Activated effector memory CD4-positive, alpha-beta T cell treated with Interleukin-2 at 50 U/mL for 16 hours (primary cell): ENCODE measurements around the gene ALG9.
"Not testable (repeated sequence)": the region's sequence is repeated elsewhere in the genome, so short reads cannot be mapped to it uniquely, and the experiment has no call there.

Source experiments
- DNase-seq: peaks from one replicate; pipeline ENCODE4 v3.0.0-alpha.2; 2020

ALG9 gene, protein sequence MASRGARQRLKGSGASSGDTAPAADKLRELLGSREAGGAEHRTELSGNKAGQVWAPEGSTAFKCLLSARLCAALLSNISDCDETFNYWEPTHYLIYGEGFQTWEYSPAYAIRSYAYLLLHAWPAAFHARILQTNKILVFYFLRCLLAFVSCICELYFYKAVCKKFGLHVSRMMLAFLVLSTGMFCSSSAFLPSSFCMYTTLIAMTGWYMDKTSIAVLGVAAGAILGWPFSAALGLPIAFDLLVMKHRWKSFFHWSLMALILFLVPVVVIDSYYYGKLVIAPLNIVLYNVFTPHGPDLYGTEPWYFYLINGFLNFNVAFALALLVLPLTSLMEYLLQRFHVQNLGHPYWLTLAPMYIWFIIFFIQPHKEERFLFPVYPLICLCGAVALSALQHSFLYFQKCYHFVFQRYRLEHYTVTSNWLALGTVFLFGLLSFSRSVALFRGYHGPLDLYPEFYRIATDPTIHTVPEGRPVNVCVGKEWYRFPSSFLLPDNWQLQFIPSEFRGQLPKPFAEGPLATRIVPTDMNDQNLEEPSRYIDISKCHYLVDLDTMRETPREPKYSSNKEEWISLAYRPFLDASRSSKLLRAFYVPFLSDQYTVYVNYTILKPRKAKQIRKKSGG

DNA sequence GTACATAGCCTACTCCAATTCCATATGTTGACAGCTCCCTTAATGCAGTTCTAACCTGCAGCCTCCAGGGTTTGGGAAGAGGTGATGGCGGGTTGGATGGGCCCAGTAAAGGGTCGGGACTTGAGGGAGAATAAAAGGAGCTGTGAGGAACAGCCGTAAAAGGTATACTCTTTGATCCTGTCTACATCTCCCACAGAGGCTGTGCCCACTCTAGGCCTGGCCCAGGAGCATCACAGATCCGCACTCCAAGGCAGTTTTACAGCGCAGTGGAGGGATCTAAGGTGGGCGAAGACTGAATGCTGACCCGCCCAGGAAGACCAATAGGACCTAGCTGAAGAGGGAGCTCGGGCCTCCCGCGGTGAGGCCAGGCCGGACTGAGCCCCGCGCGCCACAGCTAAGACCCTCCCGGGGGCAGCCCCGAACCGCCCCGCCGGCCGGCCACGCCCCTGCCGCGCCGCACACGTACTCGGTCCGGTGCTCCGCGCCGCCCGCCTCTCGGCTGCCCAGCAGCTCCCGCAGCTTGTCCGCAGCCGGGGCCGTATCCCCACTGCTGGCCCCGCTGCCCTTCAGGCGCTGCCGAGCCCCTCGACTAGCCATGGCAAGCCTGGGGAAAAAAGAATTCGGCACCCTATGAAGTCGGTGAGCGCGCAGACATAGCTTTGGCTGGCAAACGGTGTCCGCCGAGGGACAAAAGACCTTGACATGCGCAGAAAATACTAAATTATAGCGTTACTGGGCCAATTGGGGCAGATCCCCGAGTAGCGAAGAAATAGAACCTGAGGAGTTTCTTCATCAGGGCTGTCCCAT is at the start of gene ALG9:
Gene ALG9 (minus strand): TSS at position 696 of the 807 bp plus-strand sequence. CDS start 99 bp downstream, at position 597.
- peak; percentile 84 for DNase-seq

DNA sequence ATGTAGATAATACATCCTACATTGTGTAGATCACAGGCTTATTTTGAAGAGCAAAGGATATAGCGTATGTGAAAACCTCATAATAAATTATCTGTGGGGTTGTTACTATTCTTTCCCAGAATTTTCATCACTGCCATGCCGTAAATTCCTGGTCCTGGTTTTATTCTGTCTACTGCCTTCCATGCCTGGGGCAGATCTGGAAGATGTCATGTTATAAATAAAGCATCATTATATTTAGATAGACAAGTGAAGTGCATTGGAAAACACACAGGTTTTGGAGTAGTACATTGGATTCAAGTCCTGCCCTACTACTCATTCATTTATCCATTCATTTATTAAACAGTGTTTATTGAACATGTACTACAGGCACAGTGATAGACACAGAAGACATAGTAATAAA is 49.5 kb upstream of the ALG9 start:
- DNase-seq = no peak

DNA sequence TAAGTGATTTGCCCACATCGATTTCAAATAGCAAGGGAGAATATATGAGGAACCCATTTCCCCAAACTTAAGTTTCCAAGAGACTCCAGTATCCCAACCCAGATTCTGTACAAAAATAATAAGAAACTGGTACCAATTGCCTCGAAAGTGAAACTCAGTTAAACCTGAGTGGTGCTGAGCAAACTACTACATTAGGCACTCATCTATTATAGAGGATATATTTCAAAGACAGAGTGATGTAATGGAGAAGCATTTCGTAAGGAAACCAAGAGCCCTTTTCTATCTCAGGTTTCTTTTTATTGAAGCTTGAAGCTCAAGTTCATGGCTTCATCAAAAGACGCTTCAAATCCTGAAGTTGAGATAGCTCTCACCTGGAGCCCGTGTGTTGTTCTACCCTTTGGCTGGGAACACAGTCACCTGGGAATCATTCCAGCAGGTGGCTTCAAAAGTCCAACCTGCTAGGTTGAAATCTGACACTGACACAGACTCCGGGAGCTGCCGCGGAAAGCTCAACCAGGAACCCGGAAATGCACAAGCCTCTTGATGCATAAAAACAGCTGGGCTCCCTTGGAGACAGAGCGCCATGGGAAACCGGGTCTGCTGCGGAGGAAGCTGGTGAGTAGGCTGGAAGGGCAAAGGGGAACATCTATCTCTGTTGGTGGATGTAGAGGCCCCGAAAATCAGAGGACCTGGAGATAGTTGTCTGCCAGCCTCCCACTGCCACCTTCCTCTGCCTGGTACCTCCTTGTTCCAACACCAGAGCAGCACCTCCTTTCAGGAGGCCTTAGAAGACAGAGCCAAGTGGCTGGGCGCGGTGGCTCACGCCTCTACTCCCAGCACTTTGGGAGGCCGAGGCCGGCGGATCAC is 47.2 kb upstream of the ALG9 start, which contains the start of gene C11orf52:
Gene C11orf52 (plus strand): TSS at position 524 of the 867 bp plus-strand sequence. CDS start 60 bp downstream, at position 584.
- no peak for DNase-seq

DNA sequence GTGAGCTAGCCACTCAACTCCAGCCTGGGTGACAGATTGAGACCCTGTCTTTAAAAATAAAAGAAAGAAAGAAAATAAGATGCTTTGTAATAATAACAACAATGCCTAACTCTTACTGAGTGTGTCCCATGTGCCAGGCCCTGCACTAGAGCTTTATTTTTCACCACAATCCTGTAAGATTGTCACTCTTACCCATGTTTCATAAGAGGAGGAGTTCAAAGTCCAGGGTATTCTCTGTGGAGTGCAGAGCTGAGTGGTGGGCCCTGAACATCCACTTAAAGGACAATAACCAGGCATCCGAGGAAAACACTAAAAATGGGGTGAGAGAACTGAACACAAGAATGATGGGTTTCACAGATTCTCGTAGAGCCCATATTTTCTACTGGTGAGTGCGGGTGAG is 46.4 kb upstream of the ALG9 start:
- no peak for DNase-seq

DNA sequence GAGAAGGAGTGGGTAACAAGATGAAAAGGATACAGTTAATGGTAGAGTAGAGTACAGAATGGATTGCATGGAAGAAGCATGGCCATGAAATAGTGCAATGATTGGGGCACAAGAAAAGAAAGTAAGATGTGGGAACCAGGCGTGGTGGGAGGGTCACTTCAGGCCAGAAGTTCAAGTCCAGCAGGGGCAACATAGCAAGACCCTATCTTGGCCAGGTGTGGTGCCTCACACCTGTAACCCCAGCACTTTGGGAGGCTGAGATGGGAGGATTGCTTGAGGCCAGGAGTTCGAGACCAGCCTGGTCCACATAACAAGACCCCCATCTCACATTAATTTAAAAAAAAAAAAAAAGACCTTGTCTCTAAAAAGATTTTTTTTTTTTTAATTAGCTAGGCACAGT is 45.9 kb upstream of the ALG9 start:
- DNase-seq = no peak

DNA sequence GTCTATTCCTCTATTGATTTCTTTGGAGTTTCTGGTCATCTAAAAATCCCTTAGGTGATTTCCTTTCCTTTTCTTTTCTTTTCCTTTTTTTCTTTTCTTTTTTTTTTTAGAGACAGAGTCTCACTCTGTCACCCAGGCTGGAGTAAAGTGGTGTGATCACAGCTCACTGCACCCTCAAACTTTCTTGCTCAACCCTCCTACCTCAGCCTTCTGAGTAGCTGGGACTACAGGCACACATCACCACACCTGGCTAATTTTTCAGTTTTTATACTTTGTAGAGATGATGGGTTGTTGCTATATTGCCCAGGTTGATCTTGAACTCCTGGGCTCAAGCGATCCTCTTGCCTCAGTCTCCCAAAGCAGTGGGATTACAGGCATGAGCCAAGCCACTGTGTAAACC is 45.4 kb upstream of the ALG9 start:
- no peak for DNase-seq

DNA sequence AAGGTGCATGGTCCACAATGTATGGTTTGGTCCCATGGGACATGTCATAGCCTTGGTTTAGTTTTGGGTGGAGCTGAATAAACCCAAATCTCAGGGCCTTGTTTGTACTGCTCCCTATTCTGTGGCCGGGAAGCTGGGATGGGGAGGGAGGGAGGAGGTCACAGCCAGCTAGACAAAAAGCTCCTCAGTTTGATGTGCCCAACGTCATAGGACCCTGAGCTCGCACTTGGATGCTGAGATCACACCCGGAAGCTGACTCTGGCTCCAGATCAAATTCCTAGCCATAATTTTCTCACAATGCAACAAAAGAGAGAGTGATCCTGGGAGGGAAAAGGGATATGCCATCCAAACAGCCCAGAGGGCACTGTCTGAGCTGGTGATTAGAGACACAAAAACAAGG is 42.6 kb upstream of the ALG9 start:
- no peak for DNase-seq

DNA sequence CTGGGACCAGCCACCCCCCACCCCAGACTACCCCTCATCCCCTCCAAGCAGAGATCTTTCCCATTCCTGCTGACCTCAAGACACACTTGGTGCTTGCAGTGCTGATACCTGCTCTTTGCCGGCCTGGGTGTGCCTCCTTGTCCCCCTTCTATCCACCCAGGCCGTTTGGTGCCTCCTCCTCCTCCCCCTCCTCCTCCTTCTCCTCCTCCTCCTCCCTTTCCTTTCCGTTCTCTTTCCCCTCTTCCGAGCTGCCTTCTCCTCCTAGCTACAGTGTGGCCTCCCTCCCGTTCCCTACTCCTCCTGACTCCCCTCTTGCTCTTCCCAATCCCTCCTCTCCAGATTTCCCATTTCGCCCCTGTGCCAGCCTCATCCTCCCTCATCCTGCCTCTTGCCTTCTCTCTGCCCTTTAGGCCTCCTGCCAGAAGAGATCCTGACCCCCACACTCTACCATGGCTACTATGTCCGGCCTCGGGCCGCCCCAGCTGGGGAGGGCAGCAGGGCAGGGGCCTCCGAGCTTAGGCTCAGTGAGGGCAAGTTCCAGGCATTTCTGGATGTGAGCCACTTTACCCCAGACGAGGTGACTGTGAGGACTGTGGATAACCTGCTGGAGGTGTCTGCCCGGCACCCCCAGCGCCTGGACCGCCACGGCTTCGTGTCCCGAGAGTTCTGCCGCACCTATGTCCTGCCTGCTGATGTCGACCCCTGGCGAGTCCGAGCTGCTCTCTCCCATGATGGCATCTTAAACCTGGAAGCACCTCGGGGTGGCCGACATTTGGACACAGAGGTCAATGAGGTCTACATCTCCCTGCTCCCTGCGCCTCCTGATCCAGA is 41.9 kb upstream of the ALG9 start:
- DNase-seq = no peak

DNA sequence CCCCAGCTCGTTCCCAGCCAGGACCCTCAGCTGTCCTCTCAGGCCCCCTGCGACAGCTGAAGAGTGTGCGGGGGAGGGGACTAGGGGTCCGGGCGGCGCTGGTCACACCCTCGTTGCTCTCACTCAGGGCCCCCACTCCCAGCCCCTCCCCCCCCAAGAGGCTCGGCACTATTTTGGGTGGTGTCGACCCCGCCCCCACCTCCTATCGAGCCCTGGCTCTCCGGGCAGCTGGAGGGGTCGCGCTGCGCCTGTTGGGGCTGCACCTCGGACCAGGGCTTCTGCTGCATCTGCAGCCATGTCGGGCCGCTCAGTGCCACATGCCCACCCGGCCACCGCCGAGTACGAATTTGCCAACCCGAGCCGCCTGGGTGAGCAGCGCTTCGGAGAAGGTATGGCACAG is 41.2 kb upstream of the ALG9 start, which contains the start of gene HSPB2:
Gene HSPB2 (plus strand): TSS at position 200 of the 400 bp plus-strand sequence. CDS start 96 bp downstream, at position 296.
- DNase-seq = no peak

DNA sequence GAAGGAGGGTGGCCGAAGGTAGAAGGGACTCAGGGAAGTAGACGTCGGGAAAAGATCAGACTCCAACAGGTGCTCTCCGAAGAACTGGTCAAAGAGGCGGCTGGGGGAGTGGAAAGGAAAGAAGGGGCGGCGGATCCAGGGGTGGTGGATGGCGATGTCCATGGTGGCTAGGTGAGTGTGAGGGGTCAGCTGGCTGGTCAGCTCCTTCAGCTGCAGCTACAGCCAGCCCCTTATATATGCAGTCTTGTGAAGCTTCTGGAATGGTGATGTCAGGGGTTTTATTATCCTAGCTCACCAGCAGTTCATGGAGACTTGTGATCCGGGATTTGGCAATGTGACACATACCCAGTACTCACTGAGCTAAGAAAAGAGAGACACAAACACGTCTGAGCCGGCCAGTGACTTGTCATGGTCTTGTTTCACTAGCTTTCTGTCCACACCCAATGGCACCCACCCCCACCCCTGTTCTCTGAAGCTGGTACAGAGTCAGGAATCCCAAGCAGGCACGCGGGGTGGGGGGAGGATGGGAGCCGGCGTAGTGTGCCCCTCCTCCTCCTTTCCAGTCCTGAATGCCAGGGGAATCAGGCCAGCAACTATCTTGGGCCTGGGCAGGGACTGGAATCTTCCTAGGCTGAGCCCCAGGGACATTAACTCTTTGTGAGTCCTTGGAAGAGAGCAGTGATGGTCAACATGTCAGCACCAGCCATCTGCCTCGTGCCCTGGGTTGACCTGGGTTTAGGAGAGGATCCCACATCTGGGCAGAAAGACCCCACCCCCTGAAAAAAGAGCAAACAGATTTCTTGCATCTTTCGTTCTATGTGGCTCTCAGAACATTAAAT is 40.4 kb upstream of the ALG9 start, which contains the start of gene CRYAB:
Gene CRYAB (minus strand): TSS at position 208 of the 839 bp plus-strand sequence. CDS start 46 bp downstream, at position 162.
- no peak for DNase-seq

DNA sequence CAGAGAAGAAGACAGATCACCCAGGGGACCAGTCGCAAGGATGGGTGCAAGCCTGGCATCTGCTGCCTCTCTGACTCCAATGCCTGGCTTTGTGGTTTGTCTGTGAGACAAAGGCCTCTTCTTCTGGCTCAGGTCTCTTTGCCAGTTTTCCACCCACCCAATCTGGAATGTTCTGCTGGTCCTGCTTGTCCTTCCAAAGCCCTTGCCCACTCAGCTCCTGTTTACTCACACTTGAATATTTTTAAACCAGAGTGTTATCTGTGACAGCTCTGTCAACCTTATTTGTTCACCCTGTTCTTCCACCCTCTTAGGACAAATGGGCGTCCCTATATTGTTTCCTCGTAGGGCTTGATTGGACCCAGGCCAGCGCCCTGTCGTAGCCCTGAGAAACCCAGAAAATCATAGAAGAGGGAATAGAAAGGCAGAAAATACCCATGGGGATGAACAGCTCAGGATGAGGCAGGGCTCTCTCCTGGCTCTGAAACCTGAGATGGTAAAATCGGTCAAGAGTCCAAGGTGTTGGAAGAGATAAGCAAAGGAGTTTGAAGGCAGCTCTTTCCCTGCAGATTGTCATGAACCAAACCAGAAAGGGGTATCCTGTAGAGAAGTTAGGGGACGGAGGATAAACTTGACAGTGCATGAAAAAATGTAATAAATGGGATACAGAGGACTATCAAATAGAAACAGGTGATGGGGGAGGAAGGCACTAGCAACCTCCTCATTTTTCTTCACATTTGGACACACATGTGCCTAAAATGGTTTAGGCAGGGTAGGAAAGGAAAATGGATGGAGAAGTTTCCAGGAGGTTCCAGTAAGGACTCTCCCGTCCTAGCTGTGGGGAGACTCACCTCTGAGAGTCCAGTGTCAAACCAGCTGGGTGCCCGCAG is 39.5 kb upstream of the ALG9 start:
- no peak for DNase-seq

DNA sequence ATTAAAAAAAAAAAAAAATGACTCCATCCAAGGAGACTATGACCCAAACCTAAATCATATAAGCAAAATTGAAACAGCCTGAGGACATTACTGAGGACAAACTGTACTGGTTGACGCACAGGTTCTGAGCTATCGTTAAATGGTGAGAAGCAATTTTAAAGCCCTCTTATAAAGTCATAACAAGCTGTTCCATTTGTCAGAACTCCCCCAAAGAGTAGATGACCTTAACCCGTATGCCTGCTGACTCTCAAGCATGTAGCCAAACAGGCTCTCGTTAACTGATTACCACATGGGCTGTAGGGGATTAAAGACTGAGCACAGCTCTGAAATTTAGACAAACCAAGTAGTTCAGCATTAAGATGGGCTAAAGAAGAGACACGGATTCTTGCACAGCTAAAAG is 38.0 kb upstream of the ALG9 start:
- DNase-seq = no peak

DNA sequence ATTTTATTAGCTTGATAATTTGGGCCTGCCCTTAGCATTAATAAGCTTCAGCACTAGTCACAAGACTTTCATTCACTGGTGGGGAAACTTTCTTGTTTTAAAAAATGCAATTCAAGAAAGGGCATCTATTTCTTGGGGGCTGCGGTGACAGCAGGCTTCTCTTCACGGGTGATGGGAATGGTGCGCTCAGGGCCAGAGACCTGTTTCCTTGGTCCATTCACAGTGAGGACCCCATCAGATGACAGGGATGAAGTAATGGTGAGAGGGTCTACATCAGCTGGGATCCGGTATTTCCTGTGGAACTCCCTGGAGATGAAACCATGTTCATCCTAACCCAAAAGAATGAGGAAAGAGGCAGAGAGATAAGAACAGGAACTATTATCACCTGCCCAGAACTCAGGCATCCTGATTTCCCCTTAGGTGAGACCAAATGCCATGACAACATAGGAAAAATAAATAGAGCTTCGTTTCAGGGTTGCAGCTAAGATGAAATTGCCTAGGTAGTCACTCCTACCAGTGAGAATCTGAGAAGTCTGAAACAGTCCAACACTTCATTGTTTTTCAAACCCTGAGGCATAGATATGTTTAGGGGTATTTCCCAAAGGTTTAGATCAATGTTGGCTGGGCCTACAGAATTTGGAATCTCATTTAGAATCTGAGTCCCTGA is 37.4 kb upstream of the ALG9 start:
- no peak for DNase-seq

DNA sequence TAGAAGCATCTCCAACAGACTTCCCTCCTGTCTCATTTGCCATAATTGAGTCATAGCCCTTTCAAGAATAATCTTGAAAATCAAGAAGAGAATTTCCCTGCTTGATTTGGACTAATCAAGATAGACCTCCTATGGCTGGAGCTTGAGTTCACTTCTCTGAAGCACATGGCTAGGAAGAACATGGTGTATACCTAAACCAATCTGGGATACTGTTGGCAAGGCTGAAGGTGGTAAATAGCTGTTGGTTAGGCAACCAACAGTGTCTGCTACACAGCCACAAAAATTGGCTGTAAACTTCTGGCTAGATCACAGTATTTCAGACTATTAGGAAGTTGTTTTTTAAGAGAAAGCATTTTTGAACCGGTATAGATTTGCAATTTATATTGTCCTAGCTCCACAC is 35.3 kb upstream of the ALG9 start:
- no peak for DNase-seq

DNA sequence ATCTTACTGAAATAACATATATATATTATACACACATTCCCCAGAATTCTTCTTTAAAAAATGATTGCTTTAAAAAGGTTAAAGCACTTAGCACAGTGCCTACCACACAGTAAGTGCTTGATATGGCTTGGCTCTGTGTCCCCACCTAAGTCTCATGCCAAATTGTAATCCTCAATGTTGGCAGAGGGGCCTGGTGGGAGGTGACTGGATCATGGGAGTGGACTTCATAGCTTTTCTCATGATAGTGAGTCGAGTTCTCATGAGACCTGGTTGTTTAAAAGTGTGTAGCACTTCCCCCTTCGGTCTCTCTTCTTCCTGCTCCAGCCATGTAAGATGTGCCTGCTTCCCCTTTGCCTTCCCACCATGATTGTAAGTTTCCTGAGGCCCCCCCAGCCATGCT is 34.0 kb upstream of the ALG9 start:
- no peak for DNase-seq

DNA sequence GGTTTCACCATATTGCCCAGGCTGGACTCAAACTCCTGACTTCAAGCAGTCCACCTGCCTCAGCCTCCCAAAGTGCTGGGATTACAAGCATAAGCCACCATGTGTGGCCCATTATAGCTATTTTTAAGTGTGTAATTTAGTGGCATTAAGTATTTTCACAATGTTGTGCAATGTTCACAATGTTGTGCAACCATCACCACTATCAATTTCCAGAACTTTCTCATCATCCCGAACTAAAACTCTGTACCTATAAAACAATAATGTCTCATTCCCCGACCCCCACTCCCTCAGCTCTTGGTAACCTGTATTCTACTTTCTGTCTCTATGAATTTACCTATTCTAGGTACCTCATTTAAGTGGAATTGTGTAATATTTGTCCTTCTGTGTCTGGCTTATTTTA is 15.5 kb upstream of the ALG9 start:
- no peak for DNase-seq

DNA sequence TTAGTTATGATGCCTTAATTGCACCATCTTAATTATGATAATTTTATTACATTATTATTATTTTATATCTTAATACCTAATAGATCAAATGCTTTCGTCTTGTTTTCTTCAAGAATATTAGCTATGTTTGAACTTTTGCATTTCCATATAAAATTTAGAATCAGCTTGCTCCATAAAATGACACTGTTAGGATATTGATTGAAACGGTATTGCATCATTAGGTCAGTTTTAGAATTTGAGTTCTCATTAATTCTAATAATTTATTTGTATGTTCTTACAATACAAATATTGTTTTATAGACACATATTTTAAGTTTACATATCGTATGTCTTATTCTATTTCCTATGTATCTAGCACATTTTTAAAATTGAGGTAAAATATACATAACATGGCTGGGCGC is 14.7 kb upstream of the ALG9 start:
- DNase-seq = no peak

DNA sequence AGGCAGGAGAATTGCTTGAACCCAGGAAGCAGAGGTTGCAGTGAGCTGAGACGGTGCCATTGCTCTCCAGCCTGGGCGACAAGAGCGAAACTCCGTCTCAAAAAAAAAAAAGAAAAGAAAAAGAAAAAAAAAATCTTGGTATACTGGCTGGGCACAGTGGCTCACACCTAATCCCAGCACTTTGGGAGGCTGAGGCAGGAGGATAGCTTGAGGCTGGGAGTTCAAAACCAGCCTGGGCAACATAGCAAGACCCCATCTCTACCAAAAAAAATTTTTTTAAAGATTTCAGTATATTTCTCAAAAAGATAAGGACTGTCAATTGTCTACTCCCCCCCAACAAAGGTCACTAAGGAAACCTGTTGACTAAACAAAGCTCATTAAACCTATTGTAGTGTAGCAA is 13.7 kb upstream of the ALG9 start:
- DNase-seq = not testable (repeated sequence)

DNA sequence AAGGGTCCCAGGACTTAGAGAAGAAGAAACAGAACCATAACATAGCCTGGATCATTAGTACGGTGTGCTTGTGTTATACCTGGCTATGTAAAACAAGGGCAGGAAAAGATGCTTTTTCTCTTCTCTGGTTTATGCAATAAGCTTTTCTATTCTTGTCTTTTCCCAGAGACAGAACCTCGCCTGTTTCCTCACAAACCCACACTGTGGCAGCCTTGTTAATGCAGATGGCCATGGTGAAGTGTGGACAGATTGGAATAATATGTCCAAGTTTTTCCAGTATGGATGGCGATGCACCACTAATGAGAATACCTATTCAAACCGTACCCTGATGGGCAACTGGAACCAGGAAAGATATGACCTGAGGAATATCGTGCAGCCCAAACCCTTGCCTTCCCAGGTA is 10.8 kb upstream of the ALG9 start:
- no peak for DNase-seq
